NCI-H510A treated with DMSO at 0.1 percent for 48 hours (cell line): Measurements from ENCODE around the gene PRMT6.

Source experiments
- DNase-seq: peaks from one replicate; lab custom pipeline; 2025; lab: John Stamatoyannopoulos, UW

Gene PRMT6

DNA sequence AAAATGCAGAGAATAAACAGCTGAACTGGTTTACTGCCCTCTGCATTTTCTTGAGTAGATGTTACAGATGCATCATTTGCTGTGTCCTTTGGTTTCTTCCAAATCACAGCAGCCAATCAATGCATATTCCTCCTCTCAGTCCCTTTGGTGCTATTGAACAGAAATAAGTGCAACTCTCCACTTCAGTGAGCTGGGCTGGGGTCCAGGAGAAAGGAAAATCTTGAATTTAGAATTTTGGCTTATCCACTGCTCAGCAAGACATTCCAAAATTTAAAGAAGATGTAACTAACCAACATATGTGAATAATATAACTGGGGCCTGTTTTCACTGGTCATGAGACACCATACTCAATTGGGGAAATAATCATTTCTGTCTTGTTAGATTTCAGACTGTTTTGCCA lies 39.2 kb downstream of the PRMT6 start:
- DNase-seq, result no peak

DNA sequence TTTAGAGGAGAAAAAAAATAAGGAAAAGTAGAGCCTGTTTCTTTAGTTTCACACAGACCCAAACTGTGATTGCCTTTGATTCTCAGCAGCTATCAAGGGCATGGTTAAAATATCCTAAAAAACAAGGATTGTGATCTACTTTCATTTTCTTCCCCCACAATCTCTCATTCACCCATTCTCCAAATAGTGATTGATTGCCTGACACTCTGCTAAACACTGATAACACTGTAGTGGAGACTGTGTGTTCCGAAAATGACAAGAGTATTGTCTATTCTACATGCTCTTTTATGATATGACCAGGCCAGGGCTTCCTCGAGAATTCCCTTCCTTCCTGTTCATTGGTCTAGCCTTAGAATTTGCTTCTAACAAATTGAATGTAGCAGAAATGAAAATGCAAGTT lies 40.2 kb downstream of the PRMT6 start:
- DNase-seq, result no peak

DNA sequence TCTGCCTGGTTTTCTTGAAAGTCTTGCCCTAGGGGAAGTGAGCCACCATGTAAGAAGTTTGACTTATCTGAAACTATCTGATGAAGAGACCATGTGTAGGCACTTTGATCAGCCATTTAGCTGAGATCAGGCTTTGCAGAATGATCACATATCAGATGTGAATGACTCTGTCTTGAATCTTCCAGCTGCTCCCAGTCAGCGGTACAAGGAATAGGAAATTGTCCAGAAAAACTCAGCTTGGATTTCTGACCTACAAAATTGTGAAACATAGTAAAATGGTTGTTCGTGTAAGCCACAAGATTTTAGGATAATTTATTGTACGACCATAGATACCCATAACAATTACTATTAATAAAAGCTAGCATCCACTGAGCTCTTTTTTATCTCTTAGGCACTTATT lies 42.5 kb downstream of the PRMT6 start:
- DNase-seq, result no peak

DNA sequence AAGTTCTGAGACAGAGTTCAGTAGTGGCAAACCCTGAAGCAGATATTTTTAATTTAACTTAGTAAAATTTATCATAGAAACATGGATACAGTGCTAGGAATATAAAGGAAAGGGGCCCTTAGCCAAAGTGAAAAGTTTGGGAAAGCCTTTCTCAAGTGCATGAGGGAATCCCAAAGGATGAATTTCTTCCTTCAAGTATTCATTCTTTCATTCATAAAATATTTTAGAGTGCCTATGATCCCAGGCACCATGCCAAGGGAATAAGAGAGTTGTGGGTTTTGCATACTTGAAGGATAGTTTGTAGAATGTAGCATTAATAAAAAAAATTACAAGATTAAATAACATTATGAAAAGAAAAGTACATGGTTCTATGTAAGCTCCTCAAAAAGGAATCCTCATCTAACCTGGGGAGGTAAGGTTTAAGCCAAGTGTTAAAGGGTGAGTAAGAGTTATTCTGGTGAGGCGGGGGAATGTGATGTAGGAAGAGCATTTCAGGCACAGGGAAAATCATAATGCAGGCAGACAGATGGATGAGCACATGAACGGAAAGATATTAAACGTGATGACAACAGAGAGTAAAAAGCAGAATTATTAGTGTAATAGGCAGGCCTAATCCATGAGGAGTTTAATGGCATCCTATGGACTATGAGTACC lies 44.0 kb downstream of the PRMT6 start:
- no peak for DNase-seq

DNA sequence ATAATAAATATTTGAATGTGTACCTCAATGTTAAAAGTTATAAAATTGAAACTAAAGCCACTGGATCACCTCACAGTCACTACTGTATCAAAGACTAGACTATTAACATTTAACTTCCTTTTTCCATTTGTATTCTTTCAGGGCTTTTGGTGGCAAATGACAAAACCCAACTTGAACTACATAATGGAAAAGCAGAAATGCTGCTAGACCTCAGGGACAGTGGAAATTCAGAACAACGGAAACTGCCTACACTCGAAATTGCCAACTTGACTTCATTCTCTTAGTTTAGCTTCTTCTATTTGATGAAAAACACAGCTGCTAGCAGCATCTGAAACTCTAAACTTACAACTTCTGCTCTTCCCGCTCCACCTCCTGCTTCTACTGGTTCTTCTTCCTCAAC lies 49.4 kb downstream of the PRMT6 start:
- no peak for DNase-seq
